A204.1 (cell line): ENCODE data around the gene BTF3.
"Not testable (repeated sequence)": the region's sequence is repeated elsewhere in the genome, so short reads cannot be mapped to it uniquely, and the experiment has no call there.

ENCODE experiments used
- FAIRE-seq: peaks from 2 replicates; lab custom pipeline; 2012; peaks lifted over from hg19 to GRCh38; lab: Jason Lieb, UNC

The BTF3 gene

GRCh38 chr5:73498057-73498992 is at the start of gene BTF3:
Gene BTF3, plus strand, starts transcription at chr5:73498442. Its CDS starts 226 bp downstream, at chr5:73498668.
- peak; percentile 11 for FAIRE-seq

- FAIRE-seq, result no peak
Observed at GRCh38 chr5:73448463-73449136, 49.6 kb upstream of the BTF3 start, which contains the start of gene FOXD1. Gene FOXD1, minus strand, starts transcription at chr5:73448777. Its CDS starts 415 bp downstream, at chr5:73448362.

- FAIRE-seq, result no peak
Observed at GRCh38 chr5:73450137-73450536, 48.1 kb upstream of the BTF3 start.

DNA sequence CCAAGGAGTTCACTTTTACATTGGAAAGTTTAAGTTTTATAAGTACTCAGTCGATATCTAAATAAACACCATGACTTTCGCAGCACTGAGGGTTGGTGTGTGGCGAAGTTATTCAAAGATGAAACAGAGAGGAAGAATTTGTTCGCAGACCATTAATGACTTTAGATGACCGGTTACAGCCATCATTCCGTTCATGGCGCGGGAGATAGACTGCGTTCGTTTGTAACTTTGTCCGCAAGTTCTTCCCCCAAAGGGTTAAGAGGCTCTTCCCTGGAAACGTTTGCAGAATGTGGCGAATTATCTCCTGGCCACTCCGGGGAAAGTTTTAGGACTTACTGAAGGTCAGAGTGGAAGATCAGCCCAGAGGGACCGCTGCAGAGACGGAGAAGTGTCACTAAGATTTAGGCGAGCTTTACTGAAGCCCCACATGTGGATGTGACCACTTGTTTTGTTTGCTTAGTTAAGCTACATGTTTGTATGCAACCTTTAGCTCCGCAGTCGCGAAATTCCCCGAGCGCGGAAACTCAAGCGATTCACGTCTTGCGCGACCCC is 47.5 kb upstream of the BTF3 start:
- no peak for FAIRE-seq

DNA sequence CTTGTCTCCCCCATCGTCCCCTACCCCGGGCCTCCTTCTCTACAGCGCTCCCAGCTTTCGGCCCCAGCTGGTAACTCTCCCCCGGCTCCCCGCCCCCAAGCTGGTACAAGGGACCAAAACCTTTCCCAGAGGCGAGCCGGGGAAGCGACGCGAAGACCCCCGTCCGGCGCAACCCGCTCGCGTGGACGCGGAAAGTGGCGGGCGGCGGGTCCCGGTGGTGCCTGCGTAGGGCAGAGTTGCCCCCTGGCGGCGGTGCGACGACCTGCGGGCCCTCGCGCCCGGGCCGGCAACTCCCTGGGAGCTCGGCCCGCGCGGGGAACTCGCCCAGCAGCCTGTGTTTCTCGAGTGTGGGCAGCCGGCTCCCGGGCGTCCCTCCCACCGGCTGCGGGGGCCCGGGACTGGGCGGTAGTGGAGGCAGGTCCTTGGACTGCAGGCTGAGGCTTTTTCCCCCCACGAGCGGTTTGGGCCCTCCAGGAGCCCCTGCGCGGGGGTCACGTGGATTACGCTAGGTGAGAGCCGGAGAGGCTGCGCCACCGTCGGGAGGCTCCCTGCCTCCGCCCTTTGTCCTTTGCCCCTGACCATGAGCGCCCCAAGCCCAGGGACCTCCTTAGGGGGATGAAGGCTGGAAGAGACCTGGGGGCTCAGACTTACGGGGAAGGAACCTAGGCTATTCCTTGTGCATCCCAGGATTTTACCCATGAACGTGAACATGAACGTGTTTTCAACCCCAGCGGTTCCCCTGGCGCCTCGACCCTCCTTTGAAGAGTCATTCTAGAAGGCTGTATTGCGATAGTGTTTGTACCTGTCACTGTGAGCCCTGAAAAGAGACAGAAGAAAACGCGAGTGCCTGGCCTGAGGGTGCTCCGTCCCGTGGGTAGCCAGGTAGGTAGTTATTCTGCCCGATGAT is 46.8 kb upstream of the BTF3 start:
- no peak for FAIRE-seq

DNA sequence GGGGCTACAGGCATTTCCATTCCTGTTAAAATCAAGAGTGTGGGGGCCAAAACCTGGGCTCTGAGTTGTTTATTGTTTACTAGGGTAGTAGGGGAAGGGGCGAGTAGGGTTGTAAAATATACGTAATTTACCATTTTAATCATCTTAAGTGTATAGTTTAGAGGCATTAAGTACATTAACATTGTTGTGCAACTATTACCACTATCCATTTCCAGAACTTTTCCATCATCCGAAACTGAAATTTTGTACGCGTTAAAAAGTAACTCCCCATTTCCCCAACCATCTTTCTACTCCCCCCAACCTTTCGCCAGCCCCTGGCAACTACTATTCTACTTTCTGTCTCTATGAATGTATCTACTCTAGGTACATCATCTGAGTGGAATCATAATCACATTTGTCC is 46.0 kb upstream of the BTF3 start:
- FAIRE-seq, result no peak

DNA sequence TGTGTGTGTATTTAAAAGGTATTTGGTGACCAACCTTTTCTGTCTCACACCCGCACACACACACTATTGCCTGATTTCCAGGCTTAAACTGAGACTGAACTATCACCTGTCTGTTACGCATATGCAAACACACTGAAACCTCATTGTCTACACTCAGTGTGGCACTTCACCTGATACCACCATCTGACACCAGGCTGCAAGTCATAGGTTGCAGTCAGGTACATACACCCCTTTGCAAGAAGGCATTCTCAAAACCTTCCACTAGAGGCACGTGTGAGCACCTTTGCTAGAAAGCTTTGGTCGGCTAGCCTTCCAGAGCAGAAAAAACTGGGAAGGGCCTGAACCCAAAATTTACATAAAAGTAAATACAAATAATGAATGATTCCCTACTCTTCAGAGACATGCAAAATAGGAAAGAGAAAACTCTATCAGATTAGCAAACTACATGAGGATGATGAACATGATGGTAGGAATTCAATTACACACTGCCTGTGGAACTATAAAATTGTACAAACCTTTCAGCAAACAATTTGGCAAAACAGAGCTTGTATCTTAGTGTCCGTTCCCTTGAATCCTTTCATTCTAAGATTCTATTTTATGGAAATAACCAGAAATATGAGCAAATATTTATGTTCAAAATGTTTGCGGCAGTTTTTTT is 43.7 kb upstream of the BTF3 start:
- peak; percentile 29 for FAIRE-seq

GRCh38 chr5:73456462-73456861 is 41.8 kb upstream of the BTF3 start:
- FAIRE-seq, result not testable (repeated sequence)

DNA sequence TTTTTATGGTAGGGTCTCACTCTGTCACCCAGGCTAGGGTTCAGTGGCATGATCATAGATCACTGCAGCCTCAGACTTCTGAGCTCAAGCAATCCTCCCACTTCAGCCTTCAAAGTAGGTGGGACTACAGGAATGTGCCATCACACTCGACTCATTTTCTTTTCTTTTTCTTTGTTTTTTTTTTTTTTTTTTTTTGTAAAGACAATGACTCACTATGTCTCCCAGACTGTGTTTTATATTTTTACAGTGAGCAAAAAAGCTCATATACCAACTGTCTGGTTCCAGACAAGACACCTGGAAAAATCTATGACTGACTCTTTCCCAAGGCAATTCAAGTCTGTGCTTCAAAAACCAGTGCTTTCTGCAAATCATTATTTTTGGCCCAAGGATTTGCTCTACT is 38.9 kb upstream of the BTF3 start:
- FAIRE-seq, result no peak

GRCh38 chr5:73460133-73460532 is 38.1 kb upstream of the BTF3 start:
- FAIRE-seq, result no peak

GRCh38 chr5:73464016-73464745 is 34.1 kb upstream of the BTF3 start:
- FAIRE-seq, result no peak

DNA sequence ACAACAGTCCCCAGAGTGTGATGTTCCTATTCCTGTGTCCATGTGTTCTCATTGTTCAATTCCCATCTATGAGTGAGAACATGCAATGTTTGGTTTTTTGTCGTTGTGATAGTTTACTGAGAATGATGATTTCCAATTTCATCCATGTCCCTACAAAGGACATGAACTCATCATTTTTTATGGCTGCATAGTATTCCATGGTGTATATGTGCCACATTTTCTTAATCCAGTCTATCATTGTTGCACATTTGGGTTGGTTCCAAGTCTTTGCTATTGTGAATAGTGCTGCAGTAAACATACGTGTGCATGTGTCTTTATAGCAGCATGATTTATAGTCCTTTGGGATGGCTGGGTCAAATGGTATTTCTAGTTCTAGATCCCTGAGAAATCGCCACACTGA is 29.6 kb upstream of the BTF3 start:
- FAIRE-seq, result not testable (repeated sequence)

DNA sequence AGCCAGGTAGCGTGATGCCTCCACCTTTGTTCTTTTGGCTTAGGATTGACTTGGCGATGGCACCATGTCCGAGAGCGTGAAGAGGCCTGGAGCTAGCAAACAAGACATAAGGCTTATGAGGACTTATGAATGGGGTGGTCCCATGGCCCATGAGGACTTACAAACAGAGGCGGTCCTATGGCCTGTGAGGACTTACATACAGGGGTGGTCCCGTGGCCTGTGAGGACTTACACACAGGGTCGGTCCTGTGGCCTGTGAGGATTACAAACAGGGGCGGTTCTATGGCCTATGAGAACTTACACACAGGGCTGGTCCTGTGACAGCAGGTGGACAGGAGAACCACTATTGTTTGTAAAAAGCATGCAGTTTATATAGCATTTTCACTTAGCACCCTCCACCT is 28.4 kb upstream of the BTF3 start:
- FAIRE-seq, result no peak

- no peak for FAIRE-seq
Observed at GRCh38 chr5:73471654-73472053, 26.6 kb upstream of the BTF3 start.

DNA sequence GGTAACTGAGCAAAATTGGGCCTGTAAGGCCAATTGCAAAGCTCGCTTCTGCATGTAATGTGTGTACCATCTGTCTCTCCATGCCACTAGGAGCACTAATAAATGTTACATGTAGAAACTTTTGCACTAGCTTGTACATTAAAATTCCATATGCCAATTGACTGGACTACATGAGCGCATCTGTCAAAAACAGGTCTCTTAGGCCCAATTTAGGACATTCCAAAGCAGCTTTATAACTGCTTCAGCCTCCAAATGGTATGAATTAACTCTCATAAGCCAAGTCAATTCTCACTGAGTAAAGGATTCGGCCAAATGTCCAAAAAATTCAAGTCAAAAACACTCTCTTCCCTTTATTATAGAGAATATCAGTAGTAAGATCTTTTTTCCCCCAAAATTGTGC is 26.1 kb upstream of the BTF3 start:
- no peak for FAIRE-seq

GRCh38 chr5:73480500-73480899 is 17.7 kb upstream of the BTF3 start:
- no peak for FAIRE-seq

GRCh38 chr5:73482383-73483136 is 15.7 kb upstream of the BTF3 start:
- no peak for FAIRE-seq

- FAIRE-seq, result no peak
Observed at GRCh38 chr5:73483676-73484075, 14.6 kb upstream of the BTF3 start.

- no peak for FAIRE-seq
Observed at GRCh38 chr5:73484511-73484910, 13.7 kb upstream of the BTF3 start.

DNA sequence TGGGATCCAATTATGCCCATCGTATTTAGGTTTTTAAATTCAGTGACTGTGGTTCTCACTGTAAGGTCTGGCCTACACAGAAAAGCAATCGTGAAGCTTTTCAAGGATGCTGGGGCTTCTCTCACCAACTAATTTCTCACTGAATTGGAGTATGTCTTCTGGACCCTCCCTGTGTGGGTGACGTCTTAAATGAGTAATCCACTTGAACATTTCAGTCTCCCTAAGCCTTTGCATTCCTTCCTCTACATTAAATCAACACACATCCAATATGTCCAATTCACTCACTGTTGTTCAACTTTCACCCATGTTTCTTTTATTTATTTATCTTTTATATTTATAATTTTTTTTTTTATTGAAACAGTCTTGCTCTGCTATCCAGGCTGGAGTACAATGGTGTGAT is 12.5 kb upstream of the BTF3 start:
- FAIRE-seq, result no peak
